Lower leg skin (tissue), 3 donors: Measurements from ENCODE around the gene CRELD2.

Source experiments
- CTCF ChIP-seq, 3 donors: fragments of 450-650 bp; IDR thresholded peaks; one replicate each; pipeline ENCODE4 v1.5.1; 2016; ENCODE audit warnings: antibody characterized with exemption in 3 of 3, mild to moderate bottlenecking in 3 of 3, moderate library complexity in 2 of 3
- POLR2A ChIP-seq, 2 donors: fragments of 450-650 bp; IDR thresholded peaks; one replicate each; pipeline ENCODE4 v1.6.1; 2016 to 2017; ENCODE audit warnings: antibody characterized with exemption in 2 of 2, mild to moderate bottlenecking in 1 of 2, moderate library complexity in 1 of 2

GRCh38 chr22:49958366-49958921 is 40.0 kb downstream of the CRELD2 start:
- TF ChIP-seq CTCF (IDR thresholded peaks at IDR 0.05), result no peak
- no peak for TF ChIP-seq POLR2A (IDR thresholded peaks at IDR 0.05)
